Endothelial cell of umbilical vein (primary cell): ENCODE results near the gene TENM4. TPM values are rescaled to one million over a fixed set of nuclear protein-coding genes. Genes with fewer than 3 reads are reported as not detected.

Experiments used
- Bru-seq: library from RNA; stranded (reverse); fragments of 400-500 nt; gene quantifications from one replicate; lab custom pipeline; 2021; lab: Mats Ljungman, UMichigan
- BruChase-seq, 2 experiments: library from RNA; stranded (reverse); fragments of 400-500 nt; gene quantifications; one replicate each; lab custom pipeline; 2021; lab: Mats Ljungman, UMichigan
- BruUV-seq: library from RNA; stranded (reverse); fragments of 400-500 nt; replicated peaks from 2 replicates; lab custom pipeline; 2021; lab: Mats Ljungman, UMichigan
- CTCF ChIA-PET: fragments of 300-600, 350-600 bp; sonication (Branson Sonifier 250); formaldehyde crosslinking; loops from one replicate; lab custom pipeline; 2021; ENCODE audit warnings: antibody characterized with exemption, inconsistent platforms; lab: Charles Lee
- POLR2A ChIA-PET: fragments of 300-600, 350-600 bp; sonication (Branson Sonifier 250); formaldehyde crosslinking; loops from one replicate; lab custom pipeline; 2021; ENCODE audit warnings: antibody characterized with exemption, inconsistent platforms; lab: Charles Lee
- DNase-seq: peaks from one replicate; pipeline ENCODE4 v3.0.0-alpha.2; 2011; ENCODE audit warnings: low read depth, low spot score
- FAIRE-seq: peaks from 2 replicates; lab custom pipeline; 2011; peaks lifted over from hg19 to GRCh38; lab: Jason Lieb, UNC
- H2AFZ ChIP-seq: 2 replicates; pipeline ENCODE4 v1.6.0; 2012; ENCODE audit warnings: low read depth, low read length, control low read depth, inconsistent platforms
- H3K27ac ChIP-seq: 2 replicates; pipeline ENCODE4 v1.5.1; 2011; ENCODE audit warnings: low read depth, mild to moderate bottlenecking, control low read depth, low read length, moderate library complexity; ENCODE audit not compliant: insufficient read depth
- H3K27me3 ChIP-seq, 2 experiments: 2 replicates each; pipeline versions ENCODE4 v1.6.0 to v1.6.1; 2011; ENCODE audit warnings: low read length in 2 of 2, mixed read lengths in 1 of 2; ENCODE audit not compliant: control insufficient read depth in 2 of 2, insufficient read depth in 2 of 2
- H3K36me3 ChIP-seq, 2 experiments: 2 replicates in 1 of 2; 3 replicates in 1 of 2; pipeline ENCODE4 v1.5.1; 2011; ENCODE audit warnings: low read length in 2 of 2, mild to moderate bottlenecking in 1 of 2, moderate library complexity in 1 of 2; ENCODE audit not compliant: control insufficient read depth in 2 of 2, insufficient read depth in 2 of 2; ENCODE audit errors: extremely low read depth in 1 of 2
- H3K4me1 ChIP-seq: 3 replicates; pipeline ENCODE4 v1.5.1; 2011; ENCODE audit warnings: mild to moderate bottlenecking, low read length; ENCODE audit not compliant: control insufficient read depth, insufficient read depth; ENCODE audit errors: extremely low read depth
- H3K4me2 ChIP-seq: 2 replicates; pipeline ENCODE4 v1.6.1; 2011; ENCODE audit warnings: low read length, control low read depth, mixed read lengths; ENCODE audit not compliant: insufficient read depth
- H3K4me3 ChIP-seq, 3 experiments: fragments of 200-600 bp in 1 of 3; sonication (generic), shearing (Covaris generic) in 1 of 3; replicated peaks in 1 of 3; 2 replicates each; pipeline ENCODE4 v1.5.1; 2011 to 2016; ENCODE audit warnings: control low read depth in 3 of 3, low read length in 3 of 3, mild to moderate bottlenecking in 2 of 3, inconsistent platforms in 1 of 3, low read depth in 1 of 3, moderate library complexity in 1 of 3; ENCODE audit not compliant: insufficient read depth in 1 of 3
- H3K79me2 ChIP-seq: 2 replicates; pipeline ENCODE4 v1.6.0; 2012; ENCODE audit warnings: low read length, inconsistent platforms; ENCODE audit not compliant: control insufficient read depth, insufficient read depth
- H3K9ac ChIP-seq: replicated peaks from 2 replicates; pipeline ENCODE3; 2011; ENCODE audit warnings: low read length, control low read depth; ENCODE audit not compliant: insufficient read depth; ENCODE audit errors: extremely low read depth
- H3K9me1 ChIP-seq: replicated peaks from 3 replicates; pipeline ENCODE4 v1.6.0; 2011; ENCODE audit warnings: mild to moderate bottlenecking, low read length; ENCODE audit not compliant: control insufficient read depth, insufficient read depth; ENCODE audit errors: extremely low read depth
- H3K9me3 ChIP-seq: replicated peaks from 2 replicates; pipeline ENCODE4 v1.5.1; 2012; ENCODE audit warnings: low read length, inconsistent platforms; ENCODE audit not compliant: control insufficient read depth, insufficient read depth
- H4K20me1 ChIP-seq: replicated peaks from 2 replicates; pipeline ENCODE3; 2011; ENCODE audit warnings: mild to moderate bottlenecking, low read length; ENCODE audit not compliant: control insufficient read depth, insufficient read depth; ENCODE audit errors: extremely low read depth
- EZH2 ChIP-seq: IDR thresholded peaks from 2 replicates; pipeline ENCODE4 v1.6.1; 2012; ENCODE audit warnings: borderline replicate concordance, low read depth, mild to moderate bottlenecking, moderate library complexity, low read length, inconsistent platforms; ENCODE audit not compliant: severe bottlenecking
- FOS ChIP-seq: IDR thresholded peaks from 2 replicates; pipeline ENCODE4 v1.6.1; 2011; ENCODE audit warnings: mild to moderate bottlenecking, low read length, moderate library complexity, borderline replicate concordance; ENCODE audit not compliant: insufficient read depth
- GATA2 ChIP-seq: IDR thresholded peaks from 2 replicates; pipeline ENCODE4 v1.7.0; 2011; ENCODE audit warnings: low read depth, mild to moderate bottlenecking, moderate library complexity, mixed read lengths, low read length; ENCODE audit not compliant: insufficient read length, insufficient read depth
- JUN ChIP-seq: IDR thresholded peaks from 2 replicates; pipeline ENCODE4 v1.6.1; 2011; ENCODE audit warnings: borderline replicate concordance, low read depth; ENCODE audit not compliant: insufficient read length, insufficient read depth
- MYC ChIP-seq: IDR thresholded peaks from one replicate; pipeline ENCODE4 v1.6.1; 2011; ENCODE audit warnings: mild to moderate bottlenecking, low read depth, low read length
- POLR2A ChIP-seq: IDR thresholded peaks from 2 replicates; pipeline ENCODE4 v1.6.1; 2012; ENCODE audit warnings: low read depth, mild to moderate bottlenecking, control low read depth, low read length
- POLR2AphosphoS5 ChIP-seq: IDR thresholded peaks from 2 replicates; pipeline ENCODE4 v1.6.1; 2012; ENCODE audit warnings: low read depth, mild to moderate bottlenecking, control low read depth, low read length, moderate library complexity; ENCODE audit not compliant: insufficient read depth
- dilution Hi-C: fragments of 300-500 bp; cut with MboI; formaldehyde crosslinking; loops from one replicate; pipeline ENCODE4 v1.15.0; 2019; ENCODE audit warnings: low sequenced_read_pairs; ENCODE audit not compliant: extremely low pct_ligation_motif_present
- intact Hi-C: fragments of 100-400 bp; cut with micrococcal nuclease; formaldehyde crosslinking; loops from one replicate; pipeline ENCODE4 v1.10.0; 2022
- long read RNA-seq: library from polyadenylated mRNA; stranded (forward); transcript quantifications from one replicate; pipeline ENCODE4 v2.0.0, GENCODE V29; 2021
- polyA minus RNA-seq, 3 experiments: library from RNA; depleted of rRNA, polyadenylated mRNA; stranded (reverse); fragments of >200 nt; gene quantifications; 1 replicate in 1 of 3; 2 replicates in 2 of 3; pipeline ENCODE4 v1.2.3, GENCODE V29; 2011
- polyA plus RNA-seq, 4 experiments: library from polyadenylated mRNA; depleted of rRNA in 3 of 4; stranded (reverse) in 3 of 4; unstranded in 1 of 4; fragments of >200 nt; gene quantifications; 2 replicates each; pipeline versions ENCODE4 v1.2.1 to v1.2.3, GENCODE V29; 2011 to 2012; ENCODE audit warnings: missing spikeins in 1 of 4
- total RNA-seq: library from RNA; stranded (reverse); gene quantifications from 2 replicates; pipeline ENCODE4 v1.2.3, GENCODE V29; 2021
- TF ChIP-seq, protein P1 (sequence below): IDR thresholded peaks from 2 replicates; pipeline ENCODE4 v1.6.1; 2011; ENCODE audit not compliant: insufficient read depth, insufficient read length
- TF ChIP-seq, protein P2 (sequence below), 2 donors: IDR thresholded peaks; 1 replicate in 1 of 2; 2 replicates in 1 of 2; pipeline ENCODE4 v1.5.1; 2011; ENCODE audit warnings: low read length in 2 of 2, mild to moderate bottlenecking in 2 of 2, moderate library complexity in 2 of 2, control low read depth in 1 of 2, inconsistent platforms in 1 of 2, low read depth in 1 of 2; ENCODE audit not compliant: insufficient read depth in 1 of 2; ENCODE audit errors: extremely low read depth in 1 of 2

The TENM4 gene
- total RNA-seq, result 0.27 TPM in 1 of 2 replicates, not detected in the other
- polyA plus RNA-seq, result 0.02 and 0.06 TPM in 2 replicates
- polyA plus RNA-seq (2011; cell fraction: cytosol; rRNA removed), result 0.04 and 0.13 TPM in 2 replicates
- 0.16 and 0.22 TPM in 2 replicates for polyA plus RNA-seq (2011; cell fraction: nucleus; rRNA removed)
- polyA plus RNA-seq (2012), result 0.27 and 0.33 TPM in 2 replicates
- 0.12 and 0.19 TPM in 2 replicates for polyA minus RNA-seq
- not detected for polyA minus RNA-seq (2011; cell fraction: cytosol; rRNA and poly(A)+ RNA removed)
- 0.10 and 1.3 TPM in 2 replicates for polyA minus RNA-seq (2011; cell fraction: nucleus; rRNA and poly(A)+ RNA removed)
- Bru-seq, nascent RNA, result percentile 7 among the genes with signal in this experiment
- percentile 0 among the genes with signal in this experiment for BruChase-seq, experiment 1, labeled RNA remaining after a 6-hour chase
- percentile 2 among the genes with signal in this experiment for BruChase-seq, experiment 2, labeled RNA remaining after a 2-hour chase
- long read RNA-seq, partial matches to known transcripts, result 0 of 19 reads
- long read RNA-seq, other reads (novel, unspliced or antisense), result 19 of 19 reads

GRCh38 chr11:79440571-79441460 lies at the start of gene TENM4:
Gene TENM4 (minus strand): TSS chr11:79441030. CDS start chr11:79069944, 371,086 bp downstream.
- H3K9ac ChIP-seq, result no peak within 1 kb of the TSS
- no TSS peak for BruUV-seq
- peak within 1 kb of the TSS in 1 of 3 experiments; percentile 4 for H3K4me3 ChIP-seq
- FAIRE-seq (no peak), DNase-seq (no peak)
- no peak within 1 kb of the TSS for H3K27ac ChIP-seq
- H3K9me1 ChIP-seq, result no peaks in the 10 kb centered on the region
- no peaks in the 10 kb centered on the region for H4K20me1 ChIP-seq
- H3K79me2 ChIP-seq, result no peaks in the 10 kb centered on the region
- CTCF ChIA-PET, result no interaction called here
- no peaks in the 10 kb centered on the region for H3K36me3 ChIP-seq
- no peak within 1 kb of the TSS for H2AFZ ChIP-seq
- TF ChIP-seq JUN (no peak), EZH2 (peak; percentile 89)
- H3K4me1 ChIP-seq, result no peaks in the 10 kb centered on the region
- intact Hi-C loops (no loop called here), dilution Hi-C loops (no loop called here)
- no peaks in the 10 kb centered on the region for H3K9me3 ChIP-seq
- H3K27me3 ChIP-seq, result peaks cover 49 to 61% of the 10 kb centered on the region in 2 experiments
- H3K4me2 ChIP-seq, result no peak within 1 kb of the TSS
- POLR2A ChIA-PET, result no interaction called here

DNA sequence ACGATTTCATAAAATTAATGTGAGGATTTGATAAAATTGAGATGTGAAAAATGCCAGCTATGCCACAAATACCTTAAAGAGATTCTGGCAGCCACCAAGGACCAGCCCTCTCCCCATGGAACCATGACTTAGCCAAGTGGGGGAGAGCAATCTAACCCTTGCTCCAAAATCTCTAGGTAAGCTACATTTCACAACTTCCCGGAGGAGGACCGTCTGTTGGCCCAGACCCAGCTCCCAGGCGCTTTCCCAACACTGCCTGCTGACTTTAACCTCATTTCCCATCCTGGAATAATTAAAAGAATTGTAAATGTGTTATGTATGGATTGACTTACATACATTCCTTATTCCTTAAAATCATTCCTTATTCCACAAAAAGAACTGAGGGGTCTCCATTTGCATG lies 47.5 kb upstream of the TENM4 start:
- FAIRE-seq, result no peak
- H3K36me3 ChIP-seq, result no peaks in the 10 kb centered on the region
- H3K4me2 ChIP-seq, result no peak overlapping the region
- POLR2A ChIA-PET, result no interaction called here
- intact Hi-C loops (no loop called here), dilution Hi-C loops (no loop called here)
- H3K9me1 ChIP-seq, result no peaks in the 10 kb centered on the region
- H4K20me1 ChIP-seq, result no peaks in the 10 kb centered on the region
- no peaks in the 10 kb centered on the region for H3K9me3 ChIP-seq
- no peak overlapping the region for H3K4me3 ChIP-seq
- DNase-seq, result no peak
- CTCF ChIA-PET, result interaction anchor here (1.4 kb wide), 1 partner anchor 10 kb away, joined by 4 read pairs; no protein-coding TSS in a partner anchor
- H2AFZ ChIP-seq, result no peak overlapping the region
- H3K4me1 ChIP-seq, result no peaks in the 10 kb centered on the region
- TF ChIP-seq MYC (no peak), POLR2AphosphoS5 (no peak), POLR2A (no peak), JUN (no peak), GATA2 (no peak), FOS (no peak), EZH2 (no peak)
- TF ChIP-seq, protein P1, sequence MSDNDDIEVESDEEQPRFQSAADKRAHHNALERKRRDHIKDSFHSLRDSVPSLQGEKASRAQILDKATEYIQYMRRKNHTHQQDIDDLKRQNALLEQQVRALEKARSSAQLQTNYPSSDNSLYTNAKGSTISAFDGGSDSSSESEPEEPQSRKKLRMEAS, result no peak
- TF ChIP-seq, protein P2, sequence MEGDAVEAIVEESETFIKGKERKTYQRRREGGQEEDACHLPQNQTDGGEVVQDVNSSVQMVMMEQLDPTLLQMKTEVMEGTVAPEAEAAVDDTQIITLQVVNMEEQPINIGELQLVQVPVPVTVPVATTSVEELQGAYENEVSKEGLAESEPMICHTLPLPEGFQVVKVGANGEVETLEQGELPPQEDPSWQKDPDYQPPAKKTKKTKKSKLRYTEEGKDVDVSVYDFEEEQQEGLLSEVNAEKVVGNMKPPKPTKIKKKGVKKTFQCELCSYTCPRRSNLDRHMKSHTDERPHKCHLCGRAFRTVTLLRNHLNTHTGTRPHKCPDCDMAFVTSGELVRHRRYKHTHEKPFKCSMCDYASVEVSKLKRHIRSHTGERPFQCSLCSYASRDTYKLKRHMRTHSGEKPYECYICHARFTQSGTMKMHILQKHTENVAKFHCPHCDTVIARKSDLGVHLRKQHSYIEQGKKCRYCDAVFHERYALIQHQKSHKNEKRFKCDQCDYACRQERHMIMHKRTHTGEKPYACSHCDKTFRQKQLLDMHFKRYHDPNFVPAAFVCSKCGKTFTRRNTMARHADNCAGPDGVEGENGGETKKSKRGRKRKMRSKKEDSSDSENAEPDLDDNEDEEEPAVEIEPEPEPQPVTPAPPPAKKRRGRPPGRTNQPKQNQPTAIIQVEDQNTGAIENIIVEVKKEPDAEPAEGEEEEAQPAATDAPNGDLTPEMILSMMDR (IDR thresholded peaks at IDR 0.05; ENCODE audit: extremely low read depth in 1 of 2, insufficient read depth in 1 of 2, low read depth in 1 of 2, low read length in 2 of 2), result no peak
- no peaks in the 10 kb centered on the region for H3K27me3 ChIP-seq
- H3K79me2 ChIP-seq, result no peaks in the 10 kb centered on the region
- BruUV-seq, result no TSS peak
- H3K9ac ChIP-seq, result no peak overlapping the region
- H3K27ac ChIP-seq, result no peak overlapping the region
